ENCODE measurements around the gene TFF3.

Gene TFF3

DNA sequence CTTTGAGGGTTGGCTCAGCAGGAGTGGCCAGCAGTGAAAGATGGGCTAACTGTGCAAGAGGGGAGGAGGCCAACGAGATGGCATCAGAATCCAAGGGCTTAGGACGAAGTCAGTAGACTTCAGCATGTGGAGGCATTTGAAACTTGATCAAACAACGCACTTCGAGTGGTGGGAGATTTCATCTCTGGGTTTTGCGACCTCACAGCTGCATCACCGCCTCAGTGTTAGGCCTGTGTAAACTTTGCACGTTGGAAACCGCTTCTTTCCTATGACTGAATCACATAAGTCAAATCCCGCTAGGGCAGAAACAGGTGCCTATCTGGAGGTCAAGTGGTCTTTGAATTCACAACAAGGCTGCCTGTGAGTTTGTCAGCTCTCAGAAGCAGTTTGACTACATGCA is 17.8 kb downstream of the TFF3 start:
- H3K9ac ChIP-seq (ENCODE audit: low read depth, low read length, poor library complexity, severe bottlenecking), result no peak overlapping the region
- H3K27me3 ChIP-seq (ENCODE audit: insufficient read depth, low read length, poor library complexity, severe bottlenecking), result no peaks in the 10 kb centered on the region
- no peaks in the 10 kb centered on the region for H3K79me2 ChIP-seq (ENCODE audit: insufficient read depth, low read length)
- no peak overlapping the region for H3K4me3 ChIP-seq (ENCODE audit: low read length, poor library complexity, severe bottlenecking)
- no peak overlapping the region for H2AFZ ChIP-seq (ENCODE audit: low read length)
- H3K36me3 ChIP-seq (ENCODE audit: insufficient read depth, low read length), result peaks cover 38% of the 10 kb centered on the region
- H4K20me1 ChIP-seq (ENCODE audit: insufficient read depth, low read length, poor library complexity, severe bottlenecking), result no peaks in the 10 kb centered on the region
- TF ChIP-seq EZH2phosphoT487 (IDR thresholded peaks at IDR 0.05; ENCODE audit: borderline replicate concordance), result no peak
- TF ChIP-seq, protein P1, sequence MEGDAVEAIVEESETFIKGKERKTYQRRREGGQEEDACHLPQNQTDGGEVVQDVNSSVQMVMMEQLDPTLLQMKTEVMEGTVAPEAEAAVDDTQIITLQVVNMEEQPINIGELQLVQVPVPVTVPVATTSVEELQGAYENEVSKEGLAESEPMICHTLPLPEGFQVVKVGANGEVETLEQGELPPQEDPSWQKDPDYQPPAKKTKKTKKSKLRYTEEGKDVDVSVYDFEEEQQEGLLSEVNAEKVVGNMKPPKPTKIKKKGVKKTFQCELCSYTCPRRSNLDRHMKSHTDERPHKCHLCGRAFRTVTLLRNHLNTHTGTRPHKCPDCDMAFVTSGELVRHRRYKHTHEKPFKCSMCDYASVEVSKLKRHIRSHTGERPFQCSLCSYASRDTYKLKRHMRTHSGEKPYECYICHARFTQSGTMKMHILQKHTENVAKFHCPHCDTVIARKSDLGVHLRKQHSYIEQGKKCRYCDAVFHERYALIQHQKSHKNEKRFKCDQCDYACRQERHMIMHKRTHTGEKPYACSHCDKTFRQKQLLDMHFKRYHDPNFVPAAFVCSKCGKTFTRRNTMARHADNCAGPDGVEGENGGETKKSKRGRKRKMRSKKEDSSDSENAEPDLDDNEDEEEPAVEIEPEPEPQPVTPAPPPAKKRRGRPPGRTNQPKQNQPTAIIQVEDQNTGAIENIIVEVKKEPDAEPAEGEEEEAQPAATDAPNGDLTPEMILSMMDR (conservative IDR thresholded peaks at IDR 0.05; ENCODE audit: low read length), result no peak
- H3K4me1 ChIP-seq (ENCODE audit: insufficient read depth, low read length, poor library complexity, severe bottlenecking), result peaks cover 36% of the 10 kb centered on the region
- H3F3A ChIP-seq (ENCODE audit: low read depth), result no peaks in the 10 kb centered on the region
- no peaks in the 10 kb centered on the region for H3K9me2 ChIP-seq (replicated peaks; ENCODE audit: low read depth, low read length)
- no peaks in the 10 kb centered on the region for H3K9me3 ChIP-seq (ENCODE audit: insufficient read depth, low read depth, low read length)
- H3K4me2 ChIP-seq (ENCODE audit: low read depth, low read length, poor library complexity, severe bottlenecking), result no peak overlapping the region

- Histone ChIP-seq H4K20me1 (ENCODE audit: insufficient read depth, low read length, poor library complexity, severe bottlenecking) (no peaks in the 10 kb centered on the region), H3K4me1 (ENCODE audit: insufficient read depth, low read length, poor library complexity, severe bottlenecking) (peaks cover 27% of the 10 kb centered on the region), H3K4me2 (ENCODE audit: low read depth, low read length, poor library complexity, severe bottlenecking) (no peak overlapping the region), H3K27me3 (ENCODE audit: insufficient read depth, low read length, poor library complexity, severe bottlenecking) (no peaks in the 10 kb centered on the region), H3K9me2 (replicated peaks; ENCODE audit: low read depth, low read length) (no peaks in the 10 kb centered on the region), H3K36me3 (ENCODE audit: insufficient read depth, low read length) (peaks cover 46% of the 10 kb centered on the region), H3K79me2 (ENCODE audit: insufficient read depth, low read length) (no peaks in the 10 kb centered on the region), H2AFZ (ENCODE audit: low read length) (no peak overlapping the region), H3F3A (ENCODE audit: low read depth) (no peaks in the 10 kb centered on the region), H3K9ac (ENCODE audit: low read depth, low read length, poor library complexity, severe bottlenecking) (no peak overlapping the region), H3K9me3 (ENCODE audit: insufficient read depth, low read depth, low read length) (no peaks in the 10 kb centered on the region), H3K4me3 (ENCODE audit: low read length, poor library complexity, severe bottlenecking) (no peak overlapping the region)
- TF ChIP-seq, protein P1 (conservative IDR thresholded peaks at IDR 0.05; ENCODE audit: low read length), result no peak
- no peak for TF ChIP-seq EZH2phosphoT487 (IDR thresholded peaks at IDR 0.05; ENCODE audit: borderline replicate concordance)
Measured at GRCh38 chr21:42296501-42296900, 18.7 kb downstream of the TFF3 start.

DNA sequence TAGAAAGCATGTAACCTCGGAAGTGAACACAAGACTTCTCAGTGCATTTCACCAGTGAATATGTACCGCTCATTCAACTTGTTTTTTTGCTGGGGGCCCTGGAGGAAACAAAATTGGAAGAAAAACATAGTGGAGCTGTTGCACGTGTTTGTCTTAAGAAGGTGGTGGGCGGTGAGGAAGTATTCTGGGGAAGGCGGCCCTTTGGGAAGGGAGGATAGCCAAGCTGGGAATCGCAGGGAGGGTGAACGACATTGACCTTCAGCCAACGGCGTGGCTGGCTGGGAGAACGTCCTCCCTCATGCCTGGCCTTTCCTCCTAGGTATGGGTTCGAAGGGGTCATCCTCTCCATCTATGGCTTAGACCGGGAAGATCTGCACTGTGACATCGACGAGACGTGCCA is 19.4 kb downstream of the TFF3 start:
- H4K20me1 ChIP-seq (ENCODE audit: insufficient read depth, low read length, poor library complexity, severe bottlenecking), result no peaks in the 10 kb centered on the region

More for the DNA sequence above, 19.4 kb downstream of the TFF3 start:
- Histone ChIP-seq H3K4me1 (ENCODE audit: insufficient read depth, low read length, poor library complexity, severe bottlenecking) (peaks cover 24% of the 10 kb centered on the region), H3K4me3 (ENCODE audit: low read length, poor library complexity, severe bottlenecking) (no peak overlapping the region), H3F3A (ENCODE audit: low read depth) (0 out of 2 replicates have a peak, but pooled peaks cover 3% of the 10 kb centered on the region), H3K4me2 (ENCODE audit: low read depth, low read length, poor library complexity, severe bottlenecking) (no peak overlapping the region), H3K9me3 (ENCODE audit: insufficient read depth, low read depth, low read length) (no peaks in the 10 kb centered on the region), H3K36me3 (ENCODE audit: insufficient read depth, low read length) (peaks cover 53% of the 10 kb centered on the region), H2AFZ (ENCODE audit: low read length) (no peak overlapping the region), H3K9ac (ENCODE audit: low read depth, low read length, poor library complexity, severe bottlenecking) (no peak overlapping the region), H3K79me2 (ENCODE audit: insufficient read depth, low read length) (no peaks in the 10 kb centered on the region), H3K27me3 (ENCODE audit: insufficient read depth, low read length, poor library complexity, severe bottlenecking) (no peaks in the 10 kb centered on the region), H3K9me2 (replicated peaks; ENCODE audit: low read depth, low read length) (no peaks in the 10 kb centered on the region)
- no peak for TF ChIP-seq EZH2phosphoT487 (IDR thresholded peaks at IDR 0.05; ENCODE audit: borderline replicate concordance)
- TF ChIP-seq, protein P1 (conservative IDR thresholded peaks at IDR 0.05; ENCODE audit: low read length), result no peak
